ENCODE data around the gene EXOC3.

DNA sequence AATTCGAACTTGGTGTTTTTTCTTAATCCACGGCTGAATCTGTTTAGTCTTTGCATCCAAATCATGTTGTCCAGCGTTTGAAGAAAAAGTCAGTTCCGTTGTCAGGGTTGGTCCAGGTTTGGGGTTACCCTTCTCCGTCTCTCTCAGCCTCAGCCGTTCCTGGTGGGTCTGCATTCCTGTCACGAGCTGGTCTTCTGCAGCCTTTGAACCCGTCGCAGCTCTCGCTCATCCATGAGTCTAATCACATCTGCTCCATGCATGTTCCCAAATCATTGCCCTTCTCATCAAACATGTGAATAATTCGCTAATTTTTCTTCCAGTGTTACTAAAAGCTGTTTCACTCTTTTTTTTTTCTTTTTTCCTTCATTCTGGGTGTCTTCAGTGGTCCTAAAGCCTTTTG lies 39.0 kb upstream of the EXOC3 start:
- TF ChIP-seq, protein P1, sequence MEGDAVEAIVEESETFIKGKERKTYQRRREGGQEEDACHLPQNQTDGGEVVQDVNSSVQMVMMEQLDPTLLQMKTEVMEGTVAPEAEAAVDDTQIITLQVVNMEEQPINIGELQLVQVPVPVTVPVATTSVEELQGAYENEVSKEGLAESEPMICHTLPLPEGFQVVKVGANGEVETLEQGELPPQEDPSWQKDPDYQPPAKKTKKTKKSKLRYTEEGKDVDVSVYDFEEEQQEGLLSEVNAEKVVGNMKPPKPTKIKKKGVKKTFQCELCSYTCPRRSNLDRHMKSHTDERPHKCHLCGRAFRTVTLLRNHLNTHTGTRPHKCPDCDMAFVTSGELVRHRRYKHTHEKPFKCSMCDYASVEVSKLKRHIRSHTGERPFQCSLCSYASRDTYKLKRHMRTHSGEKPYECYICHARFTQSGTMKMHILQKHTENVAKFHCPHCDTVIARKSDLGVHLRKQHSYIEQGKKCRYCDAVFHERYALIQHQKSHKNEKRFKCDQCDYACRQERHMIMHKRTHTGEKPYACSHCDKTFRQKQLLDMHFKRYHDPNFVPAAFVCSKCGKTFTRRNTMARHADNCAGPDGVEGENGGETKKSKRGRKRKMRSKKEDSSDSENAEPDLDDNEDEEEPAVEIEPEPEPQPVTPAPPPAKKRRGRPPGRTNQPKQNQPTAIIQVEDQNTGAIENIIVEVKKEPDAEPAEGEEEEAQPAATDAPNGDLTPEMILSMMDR (IDR thresholded peaks at IDR 0.05), result no peak
- TF ChIP-seq POLR2A (IDR thresholded peaks at IDR 0.05), result no peak
